ENCODE results near the gene PDE5A. TPM values are rescaled to one million over a fixed set of nuclear protein-coding genes. Genes with fewer than 3 reads are reported as not detected.
"Not testable (repeated sequence)": the region's sequence is repeated elsewhere in the genome, so short reads cannot be mapped to it uniquely, and the experiment has no call there.

The PDE5A gene
- 1 to 10 TPM in 1 of 2 donors, under 1 TPM in 1; 0.94 to 1.0 TPM for total RNA-seq

- no peaks in the 10 kb centered on the region for H3K9me3 Mint-ChIP-seq
- DNase-seq = peak; percentile 84 to 85
- peak within 1 kb of the TSS; percentile 89 to 92 for H3K4me3 Mint-ChIP-seq
- no peak within 1 kb of the TSS for H3K27ac Mint-ChIP-seq
- no peaks in the 10 kb centered on the region for H3K36me3 Mint-ChIP-seq (ENCODE audit: insufficient read depth in 2 of 2)
- H3K4me1 Mint-ChIP-seq (ENCODE audit: low read depth) = peaks cover 17% of the 10 kb centered on the region
- ATAC-seq (replicated peaks in 1 of 2) = peak; percentile 85 to 87
- peaks cover 33% of the 10 kb centered on the region for H3K27me3 Mint-ChIP-seq (ENCODE audit: low read depth)
These were observed at the start of gene PDE5A for GRCh38 chr4:119628281-119629141. TSS of gene PDE5A (minus strand) at chr4:119628804. CDS start at chr4:119628671, 133 bp downstream.

GRCh38 chr4:119676101-119676500 is 47.5 kb upstream of the PDE5A start:
- Mint-ChIP-seq H3K36me3 (ENCODE audit: insufficient read depth in 2 of 2) (no peaks in the 10 kb centered on the region), H3K9me3 (no peaks in the 10 kb centered on the region)
- ATAC-seq (replicated peaks in 1 of 2) = no peak

GRCh38 chr4:119675391-119675790 is 46.8 kb upstream of the PDE5A start:
- no peak overlapping the region for H3K27ac Mint-ChIP-seq

More at GRCh38 chr4:119676101-119676500, 47.5 kb upstream of the PDE5A start:
- peaks cover 13% of the 10 kb centered on the region for H3K27me3 Mint-ChIP-seq (ENCODE audit: low read depth)
- no peak for DNase-seq
- no peaks in the 10 kb centered on the region for H3K4me1 Mint-ChIP-seq (ENCODE audit: low read depth)
- H3K4me3 Mint-ChIP-seq = no peak overlapping the region
- H3K27ac Mint-ChIP-seq = no peak overlapping the region

GRCh38 chr4:119672938-119673337 is 44.3 kb upstream of the PDE5A start:
- no peak for ATAC-seq (replicated peaks in 1 of 2)
- Mint-ChIP-seq H3K9me3 (no peaks in the 10 kb centered on the region), H3K27ac (no peak overlapping the region), H3K4me3 (no peak overlapping the region), H3K4me1 (ENCODE audit: low read depth) (no peaks in the 10 kb centered on the region), H3K27me3 (ENCODE audit: low read depth) (peaks cover 10% of the 10 kb centered on the region), H3K36me3 (ENCODE audit: insufficient read depth in 2 of 2) (no peaks in the 10 kb centered on the region)
- DNase-seq = no peak

More at GRCh38 chr4:119675391-119675790, 46.8 kb upstream of the PDE5A start:
- Mint-ChIP-seq H3K9me3 (no peaks in the 10 kb centered on the region), H3K4me3 (no peak overlapping the region), H3K4me1 (ENCODE audit: low read depth) (no peaks in the 10 kb centered on the region), H3K36me3 (ENCODE audit: insufficient read depth in 2 of 2) (no peaks in the 10 kb centered on the region), H3K27me3 (ENCODE audit: low read depth) (peaks cover 13% of the 10 kb centered on the region)
- DNase-seq (no peak), ATAC-seq (replicated peaks in 1 of 2) (no peak)

- Mint-ChIP-seq H3K4me1 (ENCODE audit: low read depth) (no peaks in the 10 kb centered on the region), H3K27ac (no peak overlapping the region), H3K27me3 (ENCODE audit: low read depth) (peaks cover 10% of the 10 kb centered on the region), H3K4me3 (no peak overlapping the region), H3K36me3 (ENCODE audit: insufficient read depth in 2 of 2) (no peaks in the 10 kb centered on the region), H3K9me3 (no peaks in the 10 kb centered on the region)
- no peak for DNase-seq
- no peak for ATAC-seq (replicated peaks in 1 of 2)
These were observed 43.5 kb upstream of the PDE5A start for GRCh38 chr4:119672086-119672485.

- Mint-ChIP-seq H3K4me3 (no peak overlapping the region), H3K36me3 (ENCODE audit: insufficient read depth in 2 of 2) (no peaks in the 10 kb centered on the region), H3K27ac (no peak overlapping the region), H3K27me3 (ENCODE audit: low read depth) (peaks cover 15% of the 10 kb centered on the region), H3K4me1 (ENCODE audit: low read depth) (no peaks in the 10 kb centered on the region), H3K9me3 (no peaks in the 10 kb centered on the region)
- ATAC-seq (replicated peaks in 1 of 2) (no peak), DNase-seq (no peak)
These were observed 42.6 kb upstream of the PDE5A start for GRCh38 chr4:119671205-119671604.

GRCh38 chr4:119667802-119668201 is 39.2 kb upstream of the PDE5A start:
- H3K4me3 Mint-ChIP-seq = no peak overlapping the region
- no peaks in the 10 kb centered on the region for H3K36me3 Mint-ChIP-seq (ENCODE audit: insufficient read depth in 2 of 2)
- no peaks in the 10 kb centered on the region for H3K4me1 Mint-ChIP-seq (ENCODE audit: low read depth)
- H3K27me3 Mint-ChIP-seq (ENCODE audit: low read depth) = peaks cover 23% of the 10 kb centered on the region
- no peak for ATAC-seq (replicated peaks in 1 of 2)
- H3K9me3 Mint-ChIP-seq = no peaks in the 10 kb centered on the region
- no peak for DNase-seq
- H3K27ac Mint-ChIP-seq = no peak overlapping the region

- Mint-ChIP-seq H3K27me3 (ENCODE audit: low read depth) (peaks cover 31% of the 10 kb centered on the region), H3K4me3 (no peak overlapping the region), H3K36me3 (ENCODE audit: insufficient read depth in 2 of 2) (no peaks in the 10 kb centered on the region), H3K4me1 (ENCODE audit: low read depth) (no peaks in the 10 kb centered on the region), H3K9me3 (no peaks in the 10 kb centered on the region), H3K27ac (no peak overlapping the region)
- DNase-seq (no peak), ATAC-seq (replicated peaks in 1 of 2) (no peak)
These were observed 38.1 kb upstream of the PDE5A start for GRCh38 chr4:119666653-119667091.

GRCh38 chr4:119665752-119666151 is 37.1 kb upstream of the PDE5A start:
- no peak for DNase-seq
- H3K4me3 Mint-ChIP-seq = no peak overlapping the region

GRCh38 chr4:119664168-119664907 is 35.7 kb upstream of the PDE5A start:
- no peaks in the 10 kb centered on the region for H3K9me3 Mint-ChIP-seq
- peaks cover 30% of the 10 kb centered on the region for H3K27me3 Mint-ChIP-seq (ENCODE audit: low read depth)
- no peaks in the 10 kb centered on the region for H3K4me1 Mint-ChIP-seq (ENCODE audit: low read depth)
- no peak for ATAC-seq (replicated peaks in 1 of 2)
- H3K36me3 Mint-ChIP-seq (ENCODE audit: insufficient read depth in 2 of 2) = no peaks in the 10 kb centered on the region
- DNase-seq = no peak
- H3K4me3 Mint-ChIP-seq = no peak overlapping the region
- no peak overlapping the region for H3K27ac Mint-ChIP-seq

More at GRCh38 chr4:119665752-119666151, 37.1 kb upstream of the PDE5A start:
- no peaks in the 10 kb centered on the region for H3K36me3 Mint-ChIP-seq (ENCODE audit: insufficient read depth in 2 of 2)
- H3K9me3 Mint-ChIP-seq = no peaks in the 10 kb centered on the region
- peaks cover 31% of the 10 kb centered on the region for H3K27me3 Mint-ChIP-seq (ENCODE audit: low read depth)
- ATAC-seq (replicated peaks in 1 of 2) = no peak
- no peaks in the 10 kb centered on the region for H3K4me1 Mint-ChIP-seq (ENCODE audit: low read depth)
- no peak overlapping the region for H3K27ac Mint-ChIP-seq

GRCh38 chr4:119663160-119663788 is 34.7 kb upstream of the PDE5A start:
- no peak for DNase-seq
- no peak overlapping the region for H3K27ac Mint-ChIP-seq
- H3K36me3 Mint-ChIP-seq (ENCODE audit: insufficient read depth in 2 of 2) = no peaks in the 10 kb centered on the region
- no peaks in the 10 kb centered on the region for H3K4me1 Mint-ChIP-seq (ENCODE audit: low read depth)
- no peaks in the 10 kb centered on the region for H3K9me3 Mint-ChIP-seq
- no peak overlapping the region for H3K4me3 Mint-ChIP-seq
- no peak for ATAC-seq (replicated peaks in 1 of 2)
- peaks cover 27% of the 10 kb centered on the region for H3K27me3 Mint-ChIP-seq (ENCODE audit: low read depth)

GRCh38 chr4:119662612-119663011 is 34.0 kb upstream of the PDE5A start:
- not testable (repeated sequence) for H3K27ac Mint-ChIP-seq; H3K9me3 Mint-ChIP-seq; ATAC-seq (replicated peaks in 1 of 2); H3K36me3 Mint-ChIP-seq (ENCODE audit: insufficient read depth in 2 of 2); DNase-seq; H3K4me1 Mint-ChIP-seq (ENCODE audit: low read depth); H3K4me3 Mint-ChIP-seq
- peaks cover 27% of the 10 kb centered on the region for H3K27me3 Mint-ChIP-seq (ENCODE audit: low read depth)

- Mint-ChIP-seq H3K4me1 (ENCODE audit: low read depth) (no peaks in the 10 kb centered on the region), H3K27ac (no peak overlapping the region), H3K27me3 (ENCODE audit: low read depth) (peaks cover 22% of the 10 kb centered on the region), H3K9me3 (no peaks in the 10 kb centered on the region), H3K36me3 (ENCODE audit: insufficient read depth in 2 of 2) (no peaks in the 10 kb centered on the region), H3K4me3 (no peak overlapping the region)
- ATAC-seq (replicated peaks in 1 of 2) (no peak), DNase-seq (no peak)
These were observed 32.6 kb upstream of the PDE5A start for GRCh38 chr4:119661231-119661630.
